GM23338 (cell line): ENCODE measurements around the gene SELPLG.

Experiments used
- CREB1 ChIP-seq: fragments of 250-450 bp; sonication (Bioruptor Pico); IDR thresholded peaks from 2 replicates; pipeline ENCODE4 v1.5.0; 2020; ENCODE audit warnings: low read depth, mild to moderate bottlenecking, moderate library complexity
- CTCF ChIP-seq, 2 experiments: fragments of 200-600 bp in 1 of 2; sonication (generic) in 1 of 2; conservative IDR thresholded peaks; 2 replicates each; pipeline versions ENCODE4 v1.5.1 to v1.6.1; 2016 to 2017; ENCODE audit warnings: antibody characterized with exemption in 2 of 2, low read depth in 2 of 2, mild to moderate bottlenecking in 2 of 2, moderate library complexity in 1 of 2
- EZH2 ChIP-seq: fragments of 200-600 bp; sonication (generic); IDR thresholded peaks from one replicate; pipeline ENCODE4 v1.8.0; 2017; ENCODE audit warnings: antibody characterized with exemption, mild to moderate bottlenecking, low read depth; ENCODE audit not compliant: unreplicated experiment
- EZH2phosphoT487 ChIP-seq: fragments of 200-600 bp; sonication (generic); IDR thresholded peaks from one replicate; pipeline ENCODE4 v1.8.1; 2018; ENCODE audit warnings: antibody characterized with exemption; ENCODE audit not compliant: unreplicated experiment
- JUNB ChIP-seq: IDR thresholded peaks from one replicate; pipeline ENCODE4 v1.6.1; 2016; ENCODE audit warnings: antibody characterized with exemption; ENCODE audit not compliant: unreplicated experiment
- NANOG ChIP-seq: IDR thresholded peaks from 2 replicates; pipeline ENCODE4 v1.6.1; 2016; ENCODE audit warnings: antibody characterized with exemption, borderline replicate concordance
- POLR2AphosphoS5 ChIP-seq: IDR thresholded peaks from 2 replicates; pipeline ENCODE4 v1.6.1; 2016; ENCODE audit warnings: antibody characterized with exemption, low read depth
- STAT1 ChIP-seq: IDR thresholded peaks from one replicate; pipeline ENCODE4 v1.6.1; 2016; ENCODE audit warnings: antibody characterized with exemption; ENCODE audit not compliant: unreplicated experiment
- ZNF331 ChIP-seq: fragments of 250-450 bp; sonication (Bioruptor Pico); IDR thresholded peaks from 2 replicates; pipeline ENCODE4 v1.5.0; 2020; ENCODE audit warnings: low read depth, mild to moderate bottlenecking, moderate library complexity
- TF ChIP-seq, protein P1 (sequence below): IDR thresholded peaks from one replicate; pipeline ENCODE4 v1.6.1; 2018; ENCODE audit warnings: antibody characterized with exemption; ENCODE audit not compliant: unreplicated experiment
- TF ChIP-seq, protein P2 (sequence below): fragments of 250-450 bp; sonication (Bioruptor Pico); IDR thresholded peaks from 2 replicates; pipeline ENCODE4 v1.5.0; 2020; ENCODE audit warnings: mild to moderate bottlenecking, moderate library complexity

DNA sequence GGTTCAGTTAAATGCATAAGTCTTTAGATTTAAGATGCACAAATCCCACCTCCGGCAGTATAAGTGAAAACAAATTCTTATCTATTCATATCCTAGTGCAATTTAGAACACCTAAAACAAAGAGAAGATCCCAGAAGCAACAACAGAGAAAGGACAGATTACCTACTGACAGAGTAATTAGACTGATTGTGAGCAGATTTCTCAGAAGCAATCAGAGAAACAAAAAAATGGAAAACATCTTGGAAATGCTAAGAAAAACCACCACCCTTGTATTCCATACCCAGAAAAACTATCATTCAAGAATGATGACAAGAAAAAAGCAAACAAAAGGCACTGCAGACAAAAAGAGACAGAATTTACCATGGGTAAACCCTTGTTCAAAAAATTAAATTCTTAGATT, 47.6 kb upstream of the SELPLG start:
- TF ChIP-seq CTCF (conservative IDR thresholded peaks at IDR 0.05; ENCODE audit: low read depth in 2 of 2) (no peak), EZH2 (no peak), CREB1 (no peak), EZH2phosphoT487 (no peak), POLR2AphosphoS5 (no peak), JUNB (no peak), ZNF331 (CRISPR knock-in tag) (no peak), STAT1 (no peak), NANOG (no peak)
- TF ChIP-seq, protein P1, sequence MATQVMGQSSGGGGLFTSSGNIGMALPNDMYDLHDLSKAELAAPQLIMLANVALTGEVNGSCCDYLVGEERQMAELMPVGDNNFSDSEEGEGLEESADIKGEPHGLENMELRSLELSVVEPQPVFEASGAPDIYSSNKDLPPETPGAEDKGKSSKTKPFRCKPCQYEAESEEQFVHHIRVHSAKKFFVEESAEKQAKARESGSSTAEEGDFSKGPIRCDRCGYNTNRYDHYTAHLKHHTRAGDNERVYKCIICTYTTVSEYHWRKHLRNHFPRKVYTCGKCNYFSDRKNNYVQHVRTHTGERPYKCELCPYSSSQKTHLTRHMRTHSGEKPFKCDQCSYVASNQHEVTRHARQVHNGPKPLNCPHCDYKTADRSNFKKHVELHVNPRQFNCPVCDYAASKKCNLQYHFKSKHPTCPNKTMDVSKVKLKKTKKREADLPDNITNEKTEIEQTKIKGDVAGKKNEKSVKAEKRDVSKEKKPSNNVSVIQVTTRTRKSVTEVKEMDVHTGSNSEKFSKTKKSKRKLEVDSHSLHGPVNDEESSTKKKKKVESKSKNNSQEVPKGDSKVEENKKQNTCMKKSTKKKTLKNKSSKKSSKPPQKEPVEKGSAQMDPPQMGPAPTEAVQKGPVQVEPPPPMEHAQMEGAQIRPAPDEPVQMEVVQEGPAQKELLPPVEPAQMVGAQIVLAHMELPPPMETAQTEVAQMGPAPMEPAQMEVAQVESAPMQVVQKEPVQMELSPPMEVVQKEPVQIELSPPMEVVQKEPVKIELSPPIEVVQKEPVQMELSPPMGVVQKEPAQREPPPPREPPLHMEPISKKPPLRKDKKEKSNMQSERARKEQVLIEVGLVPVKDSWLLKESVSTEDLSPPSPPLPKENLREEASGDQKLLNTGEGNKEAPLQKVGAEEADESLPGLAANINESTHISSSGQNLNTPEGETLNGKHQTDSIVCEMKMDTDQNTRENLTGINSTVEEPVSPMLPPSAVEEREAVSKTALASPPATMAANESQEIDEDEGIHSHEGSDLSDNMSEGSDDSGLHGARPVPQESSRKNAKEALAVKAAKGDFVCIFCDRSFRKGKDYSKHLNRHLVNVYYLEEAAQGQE = no peak
- TF ChIP-seq, protein P2, sequence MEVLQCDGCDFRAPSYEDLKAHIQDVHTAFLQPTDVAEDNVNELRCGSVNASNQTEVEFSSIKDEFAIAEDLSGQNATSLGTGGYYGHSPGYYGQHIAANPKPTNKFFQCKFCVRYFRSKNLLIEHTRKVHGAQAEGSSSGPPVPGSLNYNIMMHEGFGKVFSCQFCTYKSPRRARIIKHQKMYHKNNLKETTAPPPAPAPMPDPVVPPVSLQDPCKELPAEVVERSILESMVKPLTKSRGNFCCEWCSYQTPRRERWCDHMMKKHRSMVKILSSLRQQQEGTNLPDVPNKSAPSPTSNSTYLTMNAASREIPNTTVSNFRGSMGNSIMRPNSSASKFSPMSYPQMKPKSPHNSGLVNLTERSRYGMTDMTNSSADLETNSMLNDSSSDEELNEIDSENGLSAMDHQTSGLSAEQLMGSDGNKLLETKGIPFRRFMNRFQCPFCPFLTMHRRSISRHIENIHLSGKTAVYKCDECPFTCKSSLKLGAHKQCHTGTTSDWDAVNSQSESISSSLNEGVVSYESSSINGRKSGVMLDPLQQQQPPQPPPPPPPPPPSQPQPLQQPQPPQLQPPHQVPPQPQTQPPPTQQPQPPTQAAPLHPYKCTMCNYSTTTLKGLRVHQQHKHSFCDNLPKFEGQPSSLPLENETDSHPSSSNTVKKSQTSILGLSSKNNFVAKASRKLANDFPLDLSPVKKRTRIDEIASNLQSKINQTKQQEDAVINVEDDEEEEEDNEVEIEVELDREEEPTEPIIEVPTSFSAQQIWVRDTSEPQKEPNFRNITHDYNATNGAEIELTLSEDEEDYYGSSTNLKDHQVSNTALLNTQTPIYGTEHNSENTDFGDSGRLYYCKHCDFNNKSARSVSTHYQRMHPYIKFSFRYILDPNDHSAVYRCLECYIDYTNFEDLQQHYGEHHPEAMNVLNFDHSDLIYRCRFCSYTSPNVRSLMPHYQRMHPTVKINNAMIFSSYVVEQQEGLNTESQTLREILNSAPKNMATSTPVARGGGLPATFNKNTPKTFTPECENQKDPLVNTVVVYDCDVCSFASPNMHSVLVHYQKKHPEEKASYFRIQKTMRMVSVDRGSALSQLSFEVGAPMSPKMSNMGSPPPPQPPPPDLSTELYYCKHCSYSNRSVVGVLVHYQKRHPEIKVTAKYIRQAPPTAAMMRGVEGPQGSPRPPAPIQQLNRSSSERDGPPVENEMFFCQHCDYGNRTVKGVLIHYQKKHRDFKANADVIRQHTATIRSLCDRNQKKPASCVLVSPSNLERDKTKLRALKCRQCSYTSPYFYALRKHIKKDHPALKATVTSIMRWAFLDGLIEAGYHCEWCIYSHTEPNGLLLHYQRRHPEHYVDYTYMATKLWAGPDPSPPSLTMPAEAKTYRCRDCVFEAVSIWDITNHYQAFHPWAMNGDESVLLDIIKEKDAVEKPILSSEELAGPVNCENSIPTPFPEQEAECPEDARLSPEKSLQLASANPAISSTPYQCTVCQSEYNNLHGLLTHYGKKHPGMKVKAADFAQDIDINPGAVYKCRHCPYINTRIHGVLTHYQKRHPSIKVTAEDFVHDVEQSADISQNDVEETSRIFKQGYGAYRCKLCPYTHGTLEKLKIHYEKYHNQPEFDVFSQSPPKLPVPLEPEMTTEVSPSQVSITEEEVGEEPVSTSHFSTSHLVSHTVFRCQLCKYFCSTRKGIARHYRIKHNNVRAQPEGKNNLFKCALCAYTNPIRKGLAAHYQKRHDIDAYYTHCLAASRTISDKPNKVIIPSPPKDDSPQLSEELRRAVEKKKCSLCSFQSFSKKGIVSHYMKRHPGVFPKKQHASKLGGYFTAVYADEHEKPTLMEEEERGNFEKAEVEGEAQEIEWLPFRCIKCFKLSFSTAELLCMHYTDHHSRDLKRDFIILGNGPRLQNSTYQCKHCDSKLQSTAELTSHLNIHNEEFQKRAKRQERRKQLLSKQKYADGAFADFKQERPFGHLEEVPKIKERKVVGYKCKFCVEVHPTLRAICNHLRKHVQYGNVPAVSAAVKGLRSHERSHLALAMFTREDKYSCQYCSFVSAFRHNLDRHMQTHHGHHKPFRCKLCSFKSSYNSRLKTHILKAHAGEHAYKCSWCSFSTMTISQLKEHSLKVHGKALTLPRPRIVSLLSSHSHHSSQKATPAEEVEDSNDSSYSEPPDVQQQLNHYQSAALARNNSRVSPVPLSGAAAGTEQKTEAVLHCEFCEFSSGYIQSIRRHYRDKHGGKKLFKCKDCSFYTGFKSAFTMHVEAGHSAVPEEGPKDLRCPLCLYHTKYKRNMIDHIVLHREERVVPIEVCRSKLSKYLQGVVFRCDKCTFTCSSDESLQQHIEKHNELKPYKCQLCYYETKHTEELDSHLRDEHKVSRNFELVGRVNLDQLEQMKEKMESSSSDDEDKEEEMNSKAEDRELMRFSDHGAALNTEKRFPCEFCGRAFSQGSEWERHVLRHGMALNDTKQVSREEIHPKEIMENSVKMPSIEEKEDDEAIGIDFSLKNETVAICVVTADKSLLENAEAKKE (CRISPR knock-in tag) = no peak
